PC-9 (cell line): ENCODE results near the gene MTUS2.

ENCODE experiments used
- CTCF ChIP-seq: fragments of 200-600 bp; sonication (generic); conservative IDR thresholded peaks from 2 replicates; pipeline ENCODE4 v1.6.1; 2017; ENCODE audit warnings: mixed run types, antibody characterized with exemption, mild to moderate bottlenecking, moderate library complexity
- EZH2 ChIP-seq: fragments of 200-600 bp; sonication (generic); IDR thresholded peaks from 2 replicates; pipeline ENCODE4 v1.8.0; 2017; ENCODE audit warnings: antibody characterized with exemption, low read depth

GRCh38 chr13:29021717-29022116, 201.6 kb downstream of the MTUS2 start:
- no peak for TF ChIP-seq CTCF
- TF ChIP-seq EZH2, result no peak
